K562 (cell line): ENCODE results near the gene LIN28B.

Experiments used
- CTCF ChIP-seq, 3 experiments: IDR thresholded peaks in 2 of 3; conservative IDR thresholded peaks in 1 of 3; 2 replicates each; pipeline ENCODE4 v1.5.1; 2011 to 2012; ENCODE audit warnings: low read length in 3 of 3, mild to moderate bottlenecking in 3 of 3, control low read depth in 2 of 3, improper control_type of control experiment in 1 of 3, inconsistent platforms in 1 of 3, low read depth in 1 of 3, mixed read lengths in 1 of 3, moderate library complexity in 1 of 3; ENCODE audit not compliant: insufficient read depth in 2 of 3
- ELK3 ChIP-seq: fragments of 450-650 bp; formaldehyde crosslinking; IDR thresholded peaks from 2 replicates; pipeline ENCODE4 v1.4.0; 2020; ENCODE audit warnings: mild to moderate bottlenecking
- POLR2AphosphoS5 ChIP-seq: IDR thresholded peaks from 2 replicates; pipeline ENCODE4 v1.6.1; 2011; ENCODE audit warnings: mild to moderate bottlenecking, low read depth, low read length, moderate library complexity; ENCODE audit not compliant: control insufficient read depth, insufficient read depth
- ZNF24 ChIP-seq: fragments of 450-650 bp; IDR thresholded peaks from 2 replicates; pipeline ENCODE4 v1.6.1; 2016
- TF ChIP-seq, protein P1 (sequence below): sonication (generic); formaldehyde crosslinking; IDR thresholded peaks from 2 replicates; pipeline ENCODE4 v1.8.0; 2022; ENCODE audit warnings: mild to moderate bottlenecking, missing genetic modification reagents
- TF ChIP-seq, protein P2 (sequence below): fragments of 250-450 bp; sonication (Bioruptor Pico); IDR thresholded peaks from 2 replicates; pipeline ENCODE4 v1.4.0; 2020; ENCODE audit warnings: mild to moderate bottlenecking, moderate library complexity, borderline replicate concordance

- TF ChIP-seq ZNF24, result no peak
- TF ChIP-seq ELK3 (CRISPR knock-in tag), result no peak
- no peak for TF ChIP-seq POLR2AphosphoS5
- TF ChIP-seq, protein P1, sequence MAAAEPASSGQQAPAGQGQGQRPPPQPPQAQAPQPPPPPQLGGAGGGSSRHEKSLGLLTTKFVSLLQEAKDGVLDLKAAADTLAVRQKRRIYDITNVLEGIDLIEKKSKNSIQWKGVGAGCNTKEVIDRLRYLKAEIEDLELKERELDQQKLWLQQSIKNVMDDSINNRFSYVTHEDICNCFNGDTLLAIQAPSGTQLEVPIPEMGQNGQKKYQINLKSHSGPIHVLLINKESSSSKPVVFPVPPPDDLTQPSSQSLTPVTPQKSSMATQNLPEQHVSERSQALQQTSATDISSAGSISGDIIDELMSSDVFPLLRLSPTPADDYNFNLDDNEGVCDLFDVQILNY (CRISPR knock-in tag), result no peak
- no peak for TF ChIP-seq CTCF (IDR thresholded peaks at IDR 0.05 in 2 of 3, conservative IDR thresholded peaks at IDR 0.05 in 1 of 3; ENCODE audit: insufficient read depth in 2 of 3, low read depth in 1 of 3, low read length in 3 of 3)
- TF ChIP-seq, protein P2, sequence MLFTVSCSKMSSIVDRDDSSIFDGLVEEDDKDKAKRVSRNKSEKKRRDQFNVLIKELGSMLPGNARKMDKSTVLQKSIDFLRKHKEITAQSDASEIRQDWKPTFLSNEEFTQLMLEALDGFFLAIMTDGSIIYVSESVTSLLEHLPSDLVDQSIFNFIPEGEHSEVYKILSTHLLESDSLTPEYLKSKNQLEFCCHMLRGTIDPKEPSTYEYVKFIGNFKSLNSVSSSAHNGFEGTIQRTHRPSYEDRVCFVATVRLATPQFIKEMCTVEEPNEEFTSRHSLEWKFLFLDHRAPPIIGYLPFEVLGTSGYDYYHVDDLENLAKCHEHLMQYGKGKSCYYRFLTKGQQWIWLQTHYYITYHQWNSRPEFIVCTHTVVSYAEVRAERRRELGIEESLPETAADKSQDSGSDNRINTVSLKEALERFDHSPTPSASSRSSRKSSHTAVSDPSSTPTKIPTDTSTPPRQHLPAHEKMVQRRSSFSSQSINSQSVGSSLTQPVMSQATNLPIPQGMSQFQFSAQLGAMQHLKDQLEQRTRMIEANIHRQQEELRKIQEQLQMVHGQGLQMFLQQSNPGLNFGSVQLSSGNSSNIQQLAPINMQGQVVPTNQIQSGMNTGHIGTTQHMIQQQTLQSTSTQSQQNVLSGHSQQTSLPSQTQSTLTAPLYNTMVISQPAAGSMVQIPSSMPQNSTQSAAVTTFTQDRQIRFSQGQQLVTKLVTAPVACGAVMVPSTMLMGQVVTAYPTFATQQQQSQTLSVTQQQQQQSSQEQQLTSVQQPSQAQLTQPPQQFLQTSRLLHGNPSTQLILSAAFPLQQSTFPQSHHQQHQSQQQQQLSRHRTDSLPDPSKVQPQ (CRISPR knock-in tag), result no peak
These were observed 35.0 kb upstream of the LIN28B start for GRCh38 chr6:104921896-104922295.
